Stimulated activated naive CD8-positive, alpha-beta T cell treated with anti-CD3 and anti-CD28 coated beads, Interleukin-15, Interleukin-2, amounts not matched to agents 100 ng/mL and 50 ng/mL, for 24 hours (primary cell): ENCODE results near the gene PLAAT3.
"Not testable (repeated sequence)": the region's sequence is repeated elsewhere in the genome, so short reads cannot be mapped to it uniquely, and the experiment has no call there.

Source experiments
- H3K27ac Mint-ChIP-seq: one replicate; pipeline ENCODE4 v1.8.0; 2021; ENCODE audit warnings: mild to moderate bottlenecking, mixed read lengths
- H3K27me3 Mint-ChIP-seq: one replicate; pipeline ENCODE4 v1.8.0; 2021; ENCODE audit warnings: mixed read lengths
- H3K36me3 Mint-ChIP-seq: one replicate; pipeline ENCODE4 v1.8.0; 2021; ENCODE audit warnings: low read depth, mixed read lengths
- H3K4me1 Mint-ChIP-seq: one replicate; pipeline ENCODE4 v1.8.0; 2021; ENCODE audit warnings: low read depth, mixed read lengths
- H3K4me3 Mint-ChIP-seq: one replicate; pipeline ENCODE4 v1.8.0; 2021; ENCODE audit warnings: mild to moderate bottlenecking, mixed read lengths
- H3K9me3 Mint-ChIP-seq: one replicate; pipeline ENCODE4 v1.8.0; 2021; ENCODE audit warnings: mixed read lengths

PLAAT3 gene

DNA sequence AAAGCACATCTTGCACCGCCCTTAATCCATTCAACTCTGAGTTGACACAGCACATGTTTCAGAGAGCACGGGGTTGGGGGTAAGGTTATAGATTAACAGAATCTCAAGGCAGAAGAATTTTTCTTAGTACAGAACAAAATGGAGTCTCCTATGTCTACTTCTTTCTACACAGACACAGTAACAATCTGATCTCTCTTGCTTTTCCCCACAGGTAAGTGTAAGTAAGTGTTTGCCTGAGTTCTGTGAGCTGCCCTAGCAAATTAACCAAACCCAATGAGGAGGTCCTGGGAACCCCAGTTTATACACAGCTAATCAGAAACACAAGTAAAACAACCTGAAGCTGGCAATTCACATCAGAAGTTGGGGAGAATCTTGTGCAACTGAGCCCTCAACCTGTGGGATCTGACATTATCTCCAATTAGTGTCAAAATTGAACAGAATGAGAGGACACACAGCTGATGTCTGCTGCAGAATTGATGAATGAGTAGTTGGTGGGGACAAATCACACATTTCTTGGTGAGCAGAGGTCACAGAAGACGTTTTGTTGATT, 85.4 kb downstream of the PLAAT3 start:
- H3K36me3 Mint-ChIP-seq, H3K4me3 Mint-ChIP-seq, H3K9me3 Mint-ChIP-seq, H3K27me3 Mint-ChIP-seq, H3K27ac Mint-ChIP-seq: not testable (repeated sequence)
- peaks cover 44% of the 10 kb centered on the region for H3K4me1 Mint-ChIP-seq

DNA sequence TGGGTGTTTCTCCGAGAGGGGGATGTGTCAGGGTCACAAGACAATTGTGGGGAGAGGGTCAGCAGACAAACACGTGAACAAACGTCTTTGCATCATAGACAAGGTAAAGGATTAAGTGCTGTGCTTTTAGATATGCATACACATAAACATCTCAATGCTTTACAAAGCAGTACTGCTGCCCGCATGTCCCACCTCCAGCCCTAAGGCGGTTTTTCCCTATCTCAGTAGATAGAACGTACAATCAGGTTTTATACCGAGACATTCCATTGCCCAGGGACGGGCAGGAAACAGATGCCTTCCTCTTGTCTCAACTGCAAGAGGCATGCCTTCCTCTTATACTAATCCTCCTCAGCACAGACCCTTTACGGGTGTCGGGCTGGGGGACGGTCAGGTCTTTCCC, 86.1 kb downstream of the PLAAT3 start:
- H3K27me3 Mint-ChIP-seq, H3K36me3 Mint-ChIP-seq, H3K9me3 Mint-ChIP-seq, H3K4me3 Mint-ChIP-seq, H3K27ac Mint-ChIP-seq: not testable (repeated sequence)
- H3K4me1 Mint-ChIP-seq = peaks cover 38% of the 10 kb centered on the region

GRCh38 chr11:63527667-63528066, 86.6 kb downstream of the PLAAT3 start:
- Mint-ChIP-seq H3K36me3 (no peaks in the 10 kb centered on the region), H3K4me1 (peaks cover 33% of the 10 kb centered on the region), H3K4me3 (no peak overlapping the region), H3K9me3 (peaks cover 5% of the 10 kb centered on the region), H3K27ac (no peak overlapping the region), H3K27me3 (no peaks in the 10 kb centered on the region)
